Measurements from ENCODE around the gene OLR1. TPM values are rescaled to one million over a fixed set of nuclear protein-coding genes. Genes with fewer than 3 reads are reported as not detected.

The OLR1 gene
- total RNA-seq, 2 experiments from 2014 or later: not detected

- CTCF ChIA-PET (ENCODE audit: unreplicated experiment): interaction anchor here (0.9 to 1.5 kb wide), 5 partner anchors 36 to 61 kb away, joined by 3 to 5 read pairs (median 3); no protein-coding TSS in a partner anchor
- intact Hi-C loops (cut with micrococcal nuclease; ENCODE audit: unreplicated experiment): loop anchor here (1.0 to 5.0 kb wide), 4 partner anchors 37 to 519 kb away; partner anchors contain the start of gene STYK1
- H2AFZ ChIP-seq (ENCODE audit: low read length): peak overlapping the region; percentile 81
- no peaks in the 10 kb centered on the region for H3K9me2 ChIP-seq (ENCODE audit: insufficient read depth, low read length)
- TF ChIP-seq CTCF (conservative IDR thresholded peaks at IDR 0.05; ENCODE audit: low read length) (peak; percentile 95), EZH2phosphoT487 (IDR thresholded peaks at IDR 0.05; ENCODE audit: borderline replicate concordance, low read depth, low read length) (no peak)
- no peaks in the 10 kb centered on the region; the same call in 1 of the 2 replicates for H3K36me3 ChIP-seq (ENCODE audit: insufficient read depth, low read length)
- H3K4me3 ChIP-seq (ENCODE audit: low read depth, low read length, poor library complexity, severe bottlenecking): peak overlapping the region; percentile 70
- H3K4me2 ChIP-seq (ENCODE audit: low read length): peak overlapping the region; percentile 69
- DNase-seq (ENCODE audit: low spot score): peak; percentile 78
- peaks cover 12% of the 10 kb centered on the region; the same call in 1 of the 2 replicates for H3K9me3 ChIP-seq (ENCODE audit: low read length)
- POLR2A ChIA-PET: interaction anchor here (0.6 to 1.4 kb wide), 12 partner anchors 16 to 248 kb away, joined by 3 to 6 read pairs (median 3); partner anchors contain the start of gene OLR1
- no peaks in the 10 kb centered on the region for H3K79me2 ChIP-seq (ENCODE audit: insufficient read depth, low read depth, low read length)
- H3K27ac ChIP-seq (ENCODE audit: low read depth, low read length, poor library complexity, severe bottlenecking): no peak overlapping the region
- H3K4me1 ChIP-seq (ENCODE audit: insufficient read depth, low read length, poor library complexity, severe bottlenecking): peaks cover 15% of the 10 kb centered on the region
- H4K20me1 ChIP-seq (ENCODE audit: insufficient read depth, low read length): no peaks in the 10 kb centered on the region
- BruUV-seq (replicated peaks): no TSS peak
These were observed 18.4 kb downstream of the OLR1 start for GRCh38 chr12:10153271-10154144.

- BruUV-seq (replicated peaks): no TSS peak
- Histone ChIP-seq H3K4me2 (ENCODE audit: low read length) (no peak overlapping the region), H2AFZ (ENCODE audit: low read length) (no peak overlapping the region), H3K4me1 (ENCODE audit: insufficient read depth, low read length, poor library complexity, severe bottlenecking) (peaks cover 9% of the 10 kb centered on the region), H4K20me1 (ENCODE audit: insufficient read depth, low read length) (no peaks in the 10 kb centered on the region), H3K79me2 (ENCODE audit: insufficient read depth, low read depth, low read length) (no peaks in the 10 kb centered on the region), H3K27ac (ENCODE audit: low read depth, low read length, poor library complexity, severe bottlenecking) (no peak overlapping the region), H3K36me3 (ENCODE audit: insufficient read depth, low read length) (no peaks in the 10 kb centered on the region), H3K4me3 (ENCODE audit: low read depth, low read length, poor library complexity, severe bottlenecking) (no peak overlapping the region), H3K9me2 (ENCODE audit: insufficient read depth, low read length) (no peaks in the 10 kb centered on the region), H3K9me3 (ENCODE audit: low read length) (peaks cover 4% of the 10 kb centered on the region; the same call in 1 of the 2 replicates)
- ChIA-PET CTCF (ENCODE audit: unreplicated experiment) (interaction anchor here (0.7 kb wide), 1 partner anchor 45 kb away, joined by 3 read pairs; no protein-coding TSS in a partner anchor), POLR2A (interaction anchor here (0.6 to 1.3 kb wide), 3 partner anchors 8 to 43 kb away, joined by 3 to 4 read pairs (median 3); no protein-coding TSS in a partner anchor)
- DNase-seq (ENCODE audit: low spot score): no peak
- intact Hi-C loops (cut with micrococcal nuclease; ENCODE audit: unreplicated experiment): loop anchor here (2.0 to 5.0 kb wide), 2 partner anchors 83 to 521 kb away; partner anchors contain the start of gene STYK1
- TF ChIP-seq CTCF (conservative IDR thresholded peaks at IDR 0.05; ENCODE audit: low read length): no peak
- TF ChIP-seq EZH2phosphoT487 (IDR thresholded peaks at IDR 0.05; ENCODE audit: borderline replicate concordance, low read depth, low read length): no peak
These were observed 20.3 kb downstream of the OLR1 start for GRCh38 chr12:10151621-10152020.
